G401 (cell line): ENCODE measurements around the gene ANKRD55. TPM values are rescaled to one million over a fixed set of nuclear protein-coding genes. Genes with fewer than 3 reads are reported as not detected.
"Not testable (repeated sequence)": the region's sequence is repeated elsewhere in the genome, so short reads cannot be mapped to it uniquely, and the experiment has no call there.

ENCODE experiments used
- DNase-seq: peaks from one replicate; pipeline ENCODE4 v3.0.0-alpha.2; 2015; ENCODE audit warnings: low spot score
- in situ Hi-C: cut with HindIII; loops from 2 replicates; pipeline ENCODE4 v1.10.0; 2016; ENCODE audit warnings: low sequenced_read_pairs, mixed read lengths
- total RNA-seq: library from RNA; depleted of rRNA; stranded (reverse); fragments of >200 nt; shearing (Covaris generic); gene quantifications from 2 replicates; pipeline ENCODE4 v1.2.3, GENCODE V29; 2014

ANKRD55 gene
- total RNA-seq, 1 experiment from 2014 or later, result not detected

GRCh38 chr5:56126487-56127179 is 106.5 kb downstream of the ANKRD55 start:
- DNase-seq, result no peak
- in situ Hi-C loops, result no loop called here

DNA sequence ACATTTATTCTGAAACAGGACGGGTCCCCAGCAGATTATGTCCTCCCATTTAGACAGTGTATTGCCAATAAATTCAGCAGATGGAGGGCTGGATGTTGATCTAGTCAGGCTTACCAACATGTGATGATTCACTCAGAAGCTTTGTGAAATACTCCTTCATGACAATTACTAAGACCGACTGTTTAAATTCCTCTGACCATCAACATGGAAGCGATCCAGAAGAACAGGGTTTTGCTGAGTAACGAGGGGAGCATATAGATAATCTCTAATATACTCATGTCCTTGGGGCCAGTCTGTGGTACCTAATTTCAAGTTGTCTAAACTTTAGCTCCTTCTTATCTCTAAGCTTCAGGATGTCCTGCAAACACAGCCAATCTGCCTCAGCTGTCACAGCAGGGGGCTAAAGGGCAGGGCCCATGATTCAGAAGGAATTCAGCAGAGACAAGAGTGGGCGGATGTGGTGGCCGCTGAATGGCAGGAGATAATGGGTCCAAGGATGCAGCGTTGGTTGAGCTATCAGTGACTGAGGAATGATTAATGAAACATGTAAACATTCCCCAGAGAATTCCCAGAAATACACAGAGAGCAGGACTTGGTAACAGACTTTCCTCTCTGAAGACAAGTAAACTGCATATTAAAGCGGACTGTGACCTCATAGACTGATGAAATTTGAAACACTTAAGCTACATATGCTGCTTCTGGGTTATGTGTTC is 109.4 kb downstream of the ANKRD55 start:
- in situ Hi-C loops, result no loop called here
- no peak for DNase-seq

GRCh38 chr5:56122360-56122985 is 110.7 kb downstream of the ANKRD55 start:
- in situ Hi-C loops, result not testable (repeated sequence)

DNA sequence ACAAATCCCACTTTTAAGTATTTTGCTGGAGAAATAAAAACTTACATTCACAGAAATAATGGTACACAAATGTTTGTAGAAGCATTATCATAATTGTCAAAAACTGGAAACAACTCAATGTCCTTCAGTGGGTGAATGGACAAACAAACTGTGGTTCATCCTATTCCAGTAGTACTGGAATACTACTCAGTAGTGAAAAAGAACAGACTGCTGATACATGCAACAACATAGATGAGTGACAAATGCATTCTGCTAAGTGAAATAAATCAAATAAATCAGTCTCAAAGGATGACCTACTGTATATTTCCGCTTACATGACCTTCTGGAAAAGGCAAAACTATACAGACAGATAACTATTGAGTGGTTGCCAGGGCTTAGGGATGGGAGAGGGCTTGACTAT is 114.1 kb downstream of the ANKRD55 start:
- in situ Hi-C loops, result no loop called here
- no peak for DNase-seq

More at GRCh38 chr5:56122360-56122985, 110.7 kb downstream of the ANKRD55 start:
- not testable (repeated sequence) for DNase-seq

DNA sequence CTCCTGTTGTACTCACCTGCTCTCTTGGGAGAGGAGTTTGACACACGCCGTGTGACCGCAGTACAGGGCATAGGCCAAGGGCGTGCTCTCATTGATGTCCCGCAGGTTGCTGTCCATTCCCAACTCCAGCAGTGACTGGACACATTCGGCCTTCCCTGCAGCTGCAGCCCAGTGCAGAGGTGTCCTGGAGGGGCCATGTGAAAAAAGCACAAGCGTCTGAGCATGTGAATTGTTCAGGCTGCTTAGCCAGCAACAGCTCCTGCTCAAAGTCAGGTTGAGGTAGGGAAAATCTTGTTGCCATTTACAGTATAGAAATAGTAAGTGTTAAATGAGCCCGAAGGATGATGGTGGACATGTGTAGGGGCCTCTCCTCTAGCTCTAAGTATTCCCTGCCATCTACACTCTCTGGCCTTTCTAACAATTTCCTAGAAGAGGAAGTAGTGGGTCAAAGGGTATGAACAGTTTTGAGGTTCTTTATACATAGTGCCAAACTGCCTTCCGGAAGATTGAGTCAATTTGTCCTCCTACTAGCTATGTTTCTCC is 116.5 kb downstream of the ANKRD55 start:
- no peak for DNase-seq
- in situ Hi-C loops, result no loop called here

GRCh38 chr5:56115589-56115988 is 117.5 kb downstream of the ANKRD55 start:
- no peak for DNase-seq
- in situ Hi-C loops, result no loop called here

DNA sequence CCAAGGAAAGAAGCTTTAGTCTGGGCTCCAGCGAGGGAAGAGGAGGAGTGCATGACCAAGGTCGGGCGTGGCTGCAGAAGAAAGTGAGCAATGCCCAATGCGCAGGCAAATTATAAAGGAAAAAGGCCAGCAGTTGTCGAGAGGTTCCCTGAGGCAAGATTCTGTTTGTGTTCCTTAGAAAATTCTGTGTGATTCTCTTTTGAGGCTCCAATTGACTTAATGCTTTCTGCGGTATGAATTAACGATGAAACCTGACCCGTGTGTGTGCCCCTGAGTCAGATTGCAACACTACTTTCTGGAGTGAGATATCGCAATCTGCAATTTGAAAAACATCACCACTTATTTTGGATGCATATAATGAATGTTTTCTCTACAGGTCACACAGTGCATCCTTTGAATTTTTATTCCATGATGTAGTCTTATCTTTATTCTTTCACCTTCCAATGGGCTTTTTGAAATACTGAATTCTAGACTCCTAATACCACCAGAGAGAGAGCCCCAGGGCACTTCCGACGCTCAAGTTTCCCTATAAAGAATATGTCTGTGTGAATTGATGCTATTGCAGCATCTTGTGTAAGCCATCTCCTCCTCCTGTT is 120.5 kb downstream of the ANKRD55 start:
- DNase-seq, result no peak
- in situ Hi-C loops, result no loop called here

- in situ Hi-C loops, result no loop called here
- no peak for DNase-seq
These were observed 121.7 kb downstream of the ANKRD55 start for GRCh38 chr5:56111404-56111781.

- DNase-seq, result no peak
- in situ Hi-C loops, result no loop called here
These were observed 122.3 kb downstream of the ANKRD55 start for GRCh38 chr5:56110646-56111403.

- in situ Hi-C loops, result no loop called here
- DNase-seq, result no peak
These were observed 124.9 kb downstream of the ANKRD55 start for GRCh38 chr5:56108246-56108645.

DNA sequence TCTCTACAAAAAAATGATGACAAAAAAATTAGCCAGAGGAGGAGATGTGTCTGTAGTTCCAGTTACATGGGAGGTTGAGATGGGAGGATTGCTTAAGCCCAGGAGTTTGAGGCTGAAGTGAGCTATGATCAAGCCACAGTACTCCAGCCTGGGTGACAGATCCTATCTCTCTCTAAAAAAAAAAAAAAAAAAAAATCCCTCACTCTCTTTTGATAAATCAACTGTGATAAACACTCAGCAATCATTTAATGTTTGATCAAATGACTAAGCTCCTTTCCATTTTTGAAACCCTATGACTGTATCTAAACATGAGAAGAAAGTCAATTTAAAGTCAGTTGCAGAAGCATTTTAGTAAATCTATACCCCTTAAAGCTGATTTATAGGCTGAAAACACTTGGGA is 126.3 kb downstream of the ANKRD55 start:
- no peak for DNase-seq
- in situ Hi-C loops, result no loop called here

DNA sequence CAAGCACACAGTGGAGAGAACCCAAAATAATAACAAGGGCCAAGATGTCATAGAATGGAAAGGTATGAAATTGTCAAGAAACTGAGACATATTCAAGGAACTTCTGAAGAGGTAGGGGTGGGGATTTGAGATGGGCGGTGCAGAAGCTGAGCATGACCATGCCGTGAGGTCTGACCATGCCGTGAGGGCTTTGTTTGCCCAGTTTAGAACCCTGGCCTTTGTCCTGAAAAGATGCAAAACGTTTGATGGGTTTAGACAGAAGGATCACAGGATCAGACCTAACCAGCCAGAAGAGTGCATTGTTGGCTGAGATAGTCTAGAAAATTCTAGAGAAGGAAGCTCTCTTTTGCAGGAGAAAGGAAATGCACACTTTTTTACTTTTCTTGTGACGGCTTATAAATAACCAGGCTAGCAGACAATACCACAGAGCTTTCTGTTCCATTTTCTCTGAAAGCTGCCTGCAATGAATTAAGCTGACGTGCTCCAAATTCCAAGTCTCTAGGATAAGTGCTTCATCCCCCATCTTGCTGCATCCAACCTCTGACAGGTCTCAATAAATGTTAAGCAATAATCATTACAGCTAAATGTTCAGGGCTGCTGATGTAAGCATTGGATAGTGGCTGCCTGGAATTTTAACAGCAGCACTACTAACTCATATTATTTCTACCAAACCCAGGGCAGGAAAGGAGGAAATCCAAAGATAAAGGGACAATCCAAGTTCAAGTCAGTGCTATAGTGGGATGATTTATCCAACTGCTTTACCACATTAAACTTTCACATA is 127.4 kb downstream of the ANKRD55 start:
- in situ Hi-C loops, result no loop called here
- no peak for DNase-seq

GRCh38 chr5:56102889-56103288 is 130.2 kb downstream of the ANKRD55 start:
- DNase-seq, result no peak
- in situ Hi-C loops, result no loop called here

GRCh38 chr5:56102207-56102606 is 130.9 kb downstream of the ANKRD55 start:
- DNase-seq, in situ Hi-C loops: not testable (repeated sequence)

DNA sequence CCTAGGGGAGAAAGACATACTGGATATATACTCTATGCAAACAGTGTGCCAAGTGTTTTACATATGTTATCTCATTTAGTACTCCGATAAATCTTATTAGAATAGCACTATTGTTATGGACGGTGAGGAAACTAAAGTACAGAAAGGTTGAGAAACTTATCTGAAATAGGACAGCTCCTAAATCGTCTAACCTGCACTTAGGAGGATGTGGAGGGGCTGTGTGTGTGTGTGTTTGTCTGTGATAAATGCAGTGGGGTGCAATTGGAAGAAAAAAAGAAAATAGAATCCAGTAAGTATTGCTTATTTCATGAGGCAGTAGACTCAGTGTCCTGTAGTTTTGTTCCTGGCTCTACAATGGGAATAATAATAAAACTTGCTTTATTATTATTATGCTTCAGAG is 131.9 kb downstream of the ANKRD55 start:
- DNase-seq, result no peak
- in situ Hi-C loops, result no loop called here

DNA sequence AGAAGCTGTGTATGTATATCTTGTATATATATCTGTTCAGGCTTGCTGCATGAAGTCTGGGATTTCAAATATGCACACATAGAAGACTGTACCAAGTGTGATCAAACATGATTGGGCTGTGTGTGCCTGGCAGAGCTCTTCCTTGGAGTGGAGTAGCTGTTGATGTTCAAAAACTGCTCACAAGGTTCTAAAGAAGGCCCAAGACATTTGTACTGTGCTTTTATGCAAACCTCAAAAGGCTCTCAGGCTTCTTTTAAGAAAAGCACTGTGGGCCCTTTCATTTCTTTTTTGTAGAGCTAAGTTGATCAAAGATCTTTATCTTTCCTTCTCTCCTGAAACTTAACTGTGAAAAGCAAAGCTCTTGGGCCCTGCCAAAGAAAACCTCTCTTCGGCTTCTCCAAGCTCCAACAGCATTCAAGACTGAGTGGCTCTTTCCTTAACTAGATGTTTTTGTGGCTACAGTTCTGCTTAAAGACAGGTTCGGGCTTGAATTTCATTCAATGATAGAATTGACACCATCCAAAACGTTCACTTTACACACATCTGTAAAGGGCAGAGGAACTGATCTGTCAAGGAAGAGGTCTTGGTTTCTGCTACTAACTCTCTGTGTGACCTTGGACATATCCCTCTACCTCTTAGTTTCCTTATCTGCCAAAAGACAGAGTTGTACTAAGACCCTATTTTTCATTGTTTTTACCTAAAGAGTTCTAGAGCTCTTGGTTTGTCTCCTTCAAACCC is 132.5 kb downstream of the ANKRD55 start:
- in situ Hi-C loops, result no loop called here
- DNase-seq, result no peak

GRCh38 chr5:56099346-56099745 is 133.8 kb downstream of the ANKRD55 start:
- in situ Hi-C loops, result no loop called here
- no peak for DNase-seq

DNA sequence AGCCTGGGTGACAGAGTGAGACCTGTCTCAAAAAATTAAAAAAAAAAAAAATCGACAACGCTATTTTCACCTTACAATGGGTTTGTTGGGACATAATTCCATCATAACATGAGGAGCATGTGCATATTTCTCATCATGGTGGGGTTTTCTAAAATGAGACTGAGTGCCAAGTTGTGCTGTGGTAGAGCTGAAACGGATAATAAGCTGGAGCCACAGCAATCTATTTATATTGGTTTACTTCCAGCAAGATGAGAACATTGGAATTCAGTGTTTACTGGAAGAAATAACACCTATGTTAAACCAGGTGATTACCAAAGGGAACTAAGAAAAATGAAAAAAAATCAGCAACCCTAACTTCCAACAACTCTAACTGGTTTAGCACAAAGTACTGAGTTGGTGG is 136.1 kb downstream of the ANKRD55 start:
- no peak for DNase-seq
- in situ Hi-C loops, result no loop called here
